ENCODE data around the gene AKIP1. TPM values are rescaled to one million over a fixed set of nuclear protein-coding genes. Genes with fewer than 3 reads are reported as not detected.

The AKIP1 gene
- total and polyA plus RNA-seq, 10 of the 15 experiments (the other 5 are each of a cell fraction or from before 2014, with no cell fraction given): 5.1 to 38.9 (median 30.5) TPM

DNA sequence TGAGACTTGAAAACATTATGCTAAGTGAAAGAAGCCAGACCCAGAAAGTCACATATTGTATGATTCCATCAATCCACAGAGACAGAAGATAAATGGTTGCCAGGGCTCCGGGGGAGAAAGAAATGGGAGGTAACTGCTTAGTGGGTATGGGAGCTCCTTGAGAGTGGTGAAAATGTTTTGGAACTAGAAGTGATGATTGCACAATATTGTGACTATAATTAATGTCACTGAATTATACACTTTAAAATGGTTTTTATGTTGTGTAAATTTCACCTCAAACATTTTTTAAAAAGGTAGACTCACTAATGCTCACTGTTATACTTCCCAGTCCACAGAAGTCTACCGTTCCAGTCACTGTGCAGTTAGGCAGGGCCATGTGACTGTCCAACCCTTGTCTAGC, 32.2 kb upstream of the AKIP1 start:
- DNase-seq (ENCODE audit: low read depth, low spot score): no peak
- Histone ChIP-seq H3K4me2 (ENCODE audit: control insufficient read depth, insufficient read depth) (no peak overlapping the region), H3K36me3 (ENCODE audit: control insufficient read depth in 2 of 2, insufficient read depth in 2 of 2, low read length in 1 of 2) (no peaks in the 10 kb centered on the region), H3K79me2 (ENCODE audit: control insufficient read depth, insufficient read depth, low read length) (no peaks in the 10 kb centered on the region), H3K9ac (ENCODE audit: control insufficient read depth, insufficient read depth, low read length) (no peak overlapping the region), H3K4me3 (no peak overlapping the region), H2AFZ (ENCODE audit: control insufficient read depth, low read depth, low read length) (no peak overlapping the region), H4K20me1 (ENCODE audit: control insufficient read depth, insufficient read depth) (no peaks in the 10 kb centered on the region), H3K4me1 (ENCODE audit: control insufficient read depth, insufficient read depth, low read length) (no peaks in the 10 kb centered on the region), H3K27me3 (replicated peaks in 1 of 2; ENCODE audit: control insufficient read depth in 2 of 2, insufficient read depth in 2 of 2, low read length in 1 of 2) (peaks cover 1 to 7% of the 10 kb centered on the region in 2 experiments; a peak in 2 of 4 replicates), H3K27ac (ENCODE audit: control insufficient read depth, insufficient read depth) (no peak overlapping the region), H3K9me3 (replicated peaks; ENCODE audit: control insufficient read depth, insufficient read depth, low read length) (no peaks in the 10 kb centered on the region)
- in situ Hi-C loops (cut with MboI): no loop called here
- SMC1A ChIA-PET (ENCODE audit: uncharacterized antibody, unreplicated experiment): no interaction called here
- no peak for ATAC-seq
- CTCF ChIA-PET: interaction anchor here (1.0 kb wide), 1 partner anchor 259 kb away, joined by 4 read pairs; no protein-coding TSS in a partner anchor
- intact Hi-C loops (cut with micrococcal nuclease; ENCODE audit: unreplicated experiment): no loop called here
- WGBS (ENCODE audit: insufficient coverage, insufficient replicate concordance, low lambda C conversion rate, missing lambda C conversion rate): 70% methylated on average over 2 of the region's 2 CpGs
- RAD21 ChIA-PET (ENCODE audit: unreplicated experiment): no interaction called here
- POLR2A ChIA-PET: interaction anchor here (0.7 kb wide), 1 partner anchor 25 kb away, joined by 3 read pairs; no protein-coding TSS in a partner anchor
- no peak for FAIRE-seq
- BruUV-seq (replicated peaks): no TSS peak
- TF ChIP-seq ZNF207 (IDR thresholded peaks at IDR 0.05; ENCODE audit: borderline replicate concordance) (no peak), HCFC1 (IDR thresholded peaks at IDR 0.05; ENCODE audit: low read length) (no peak), NBN (IDR thresholded peaks at IDR 0.05) (no peak), MYB (IDR thresholded peaks at IDR 0.05; ENCODE audit: borderline replicate concordance, low read depth, low read length) (no peak), RBBP5 (conservative IDR thresholded peaks at IDR 0.05) (no peak), ZZZ3 (IDR thresholded peaks at IDR 0.05; ENCODE audit: control insufficient read depth, insufficient read length, low read depth) (no peak), ZNF384 (IDR thresholded peaks at IDR 0.05; ENCODE audit: borderline replicate concordance, low read depth, low read length) (no peak), PAX5 (IDR thresholded peaks at IDR 0.05; ENCODE audit: borderline replicate concordance, low read depth, low read length) (no peak), SP1 (IDR thresholded peaks at IDR 0.05; ENCODE audit: low read depth, low read length) (no peak), RCOR1 (conservative IDR thresholded peaks at IDR 0.05; ENCODE audit: low read depth, low read length) (no peak), ASH2L (IDR thresholded peaks at IDR 0.05; ENCODE audit: borderline replicate concordance, low read depth) (no peak), CHD1 (IDR thresholded peaks at IDR 0.05; ENCODE audit: low read depth, low read length) (no peak), RELA (IDR thresholded peaks at IDR 0.05; ENCODE audit: borderline replicate concordance, partially characterized antibody) (no peak), CBFB (IDR thresholded peaks at IDR 0.05; ENCODE audit: low read depth) (no peak)
- TF ChIP-seq, protein P1, sequence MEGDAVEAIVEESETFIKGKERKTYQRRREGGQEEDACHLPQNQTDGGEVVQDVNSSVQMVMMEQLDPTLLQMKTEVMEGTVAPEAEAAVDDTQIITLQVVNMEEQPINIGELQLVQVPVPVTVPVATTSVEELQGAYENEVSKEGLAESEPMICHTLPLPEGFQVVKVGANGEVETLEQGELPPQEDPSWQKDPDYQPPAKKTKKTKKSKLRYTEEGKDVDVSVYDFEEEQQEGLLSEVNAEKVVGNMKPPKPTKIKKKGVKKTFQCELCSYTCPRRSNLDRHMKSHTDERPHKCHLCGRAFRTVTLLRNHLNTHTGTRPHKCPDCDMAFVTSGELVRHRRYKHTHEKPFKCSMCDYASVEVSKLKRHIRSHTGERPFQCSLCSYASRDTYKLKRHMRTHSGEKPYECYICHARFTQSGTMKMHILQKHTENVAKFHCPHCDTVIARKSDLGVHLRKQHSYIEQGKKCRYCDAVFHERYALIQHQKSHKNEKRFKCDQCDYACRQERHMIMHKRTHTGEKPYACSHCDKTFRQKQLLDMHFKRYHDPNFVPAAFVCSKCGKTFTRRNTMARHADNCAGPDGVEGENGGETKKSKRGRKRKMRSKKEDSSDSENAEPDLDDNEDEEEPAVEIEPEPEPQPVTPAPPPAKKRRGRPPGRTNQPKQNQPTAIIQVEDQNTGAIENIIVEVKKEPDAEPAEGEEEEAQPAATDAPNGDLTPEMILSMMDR (IDR thresholded peaks at IDR 0.05 in 2 of 3, conservative IDR thresholded peaks at IDR 0.05 in 1 of 3; ENCODE audit: control insufficient read depth in 2 of 3, extremely low read depth in 1 of 3, insufficient read depth in 1 of 3, low read depth in 3 of 3, low read length in 3 of 3): no peak
- TF ChIP-seq, protein P2, sequence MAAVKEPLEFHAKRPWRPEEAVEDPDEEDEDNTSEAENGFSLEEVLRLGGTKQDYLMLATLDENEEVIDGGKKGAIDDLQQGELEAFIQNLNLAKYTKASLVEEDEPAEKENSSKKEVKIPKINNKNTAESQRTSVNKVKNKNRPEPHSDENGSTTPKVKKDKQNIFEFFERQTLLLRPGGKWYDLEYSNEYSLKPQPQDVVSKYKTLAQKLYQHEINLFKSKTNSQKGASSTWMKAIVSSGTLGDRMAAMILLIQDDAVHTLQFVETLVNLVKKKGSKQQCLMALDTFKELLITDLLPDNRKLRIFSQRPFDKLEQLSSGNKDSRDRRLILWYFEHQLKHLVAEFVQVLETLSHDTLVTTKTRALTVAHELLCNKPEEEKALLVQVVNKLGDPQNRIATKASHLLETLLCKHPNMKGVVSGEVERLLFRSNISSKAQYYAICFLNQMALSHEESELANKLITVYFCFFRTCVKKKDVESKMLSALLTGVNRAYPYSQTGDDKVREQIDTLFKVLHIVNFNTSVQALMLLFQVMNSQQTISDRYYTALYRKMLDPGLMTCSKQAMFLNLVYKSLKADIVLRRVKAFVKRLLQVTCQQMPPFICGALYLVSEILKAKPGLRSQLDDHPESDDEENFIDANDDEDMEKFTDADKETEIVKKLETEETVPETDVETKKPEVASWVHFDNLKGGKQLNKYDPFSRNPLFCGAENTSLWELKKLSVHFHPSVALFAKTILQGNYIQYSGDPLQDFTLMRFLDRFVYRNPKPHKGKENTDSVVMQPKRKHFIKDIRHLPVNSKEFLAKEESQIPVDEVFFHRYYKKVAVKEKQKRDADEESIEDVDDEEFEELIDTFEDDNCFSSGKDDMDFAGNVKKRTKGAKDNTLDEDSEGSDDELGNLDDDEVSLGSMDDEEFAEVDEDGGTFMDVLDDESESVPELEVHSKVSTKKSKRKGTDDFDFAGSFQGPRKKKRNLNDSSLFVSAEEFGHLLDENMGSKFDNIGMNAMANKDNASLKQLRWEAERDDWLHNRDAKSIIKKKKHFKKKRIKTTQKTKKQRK (IDR thresholded peaks at IDR 0.05; ENCODE audit: low read depth, low read length): no peak
- TF ChIP-seq, protein P3, sequence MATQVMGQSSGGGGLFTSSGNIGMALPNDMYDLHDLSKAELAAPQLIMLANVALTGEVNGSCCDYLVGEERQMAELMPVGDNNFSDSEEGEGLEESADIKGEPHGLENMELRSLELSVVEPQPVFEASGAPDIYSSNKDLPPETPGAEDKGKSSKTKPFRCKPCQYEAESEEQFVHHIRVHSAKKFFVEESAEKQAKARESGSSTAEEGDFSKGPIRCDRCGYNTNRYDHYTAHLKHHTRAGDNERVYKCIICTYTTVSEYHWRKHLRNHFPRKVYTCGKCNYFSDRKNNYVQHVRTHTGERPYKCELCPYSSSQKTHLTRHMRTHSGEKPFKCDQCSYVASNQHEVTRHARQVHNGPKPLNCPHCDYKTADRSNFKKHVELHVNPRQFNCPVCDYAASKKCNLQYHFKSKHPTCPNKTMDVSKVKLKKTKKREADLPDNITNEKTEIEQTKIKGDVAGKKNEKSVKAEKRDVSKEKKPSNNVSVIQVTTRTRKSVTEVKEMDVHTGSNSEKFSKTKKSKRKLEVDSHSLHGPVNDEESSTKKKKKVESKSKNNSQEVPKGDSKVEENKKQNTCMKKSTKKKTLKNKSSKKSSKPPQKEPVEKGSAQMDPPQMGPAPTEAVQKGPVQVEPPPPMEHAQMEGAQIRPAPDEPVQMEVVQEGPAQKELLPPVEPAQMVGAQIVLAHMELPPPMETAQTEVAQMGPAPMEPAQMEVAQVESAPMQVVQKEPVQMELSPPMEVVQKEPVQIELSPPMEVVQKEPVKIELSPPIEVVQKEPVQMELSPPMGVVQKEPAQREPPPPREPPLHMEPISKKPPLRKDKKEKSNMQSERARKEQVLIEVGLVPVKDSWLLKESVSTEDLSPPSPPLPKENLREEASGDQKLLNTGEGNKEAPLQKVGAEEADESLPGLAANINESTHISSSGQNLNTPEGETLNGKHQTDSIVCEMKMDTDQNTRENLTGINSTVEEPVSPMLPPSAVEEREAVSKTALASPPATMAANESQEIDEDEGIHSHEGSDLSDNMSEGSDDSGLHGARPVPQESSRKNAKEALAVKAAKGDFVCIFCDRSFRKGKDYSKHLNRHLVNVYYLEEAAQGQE (IDR thresholded peaks at IDR 0.05; ENCODE audit: low read depth, low read length): no peak
